Measurements from ENCODE around the gene IL4I1.
A peak's percentile ranks its signal among the peaks of the same experiment; 100 is the strongest.

Gene IL4I1

GRCh38 chr19:49851456-49852259 lies 45.0 kb downstream of the IL4I1 start:
- H2AFZ ChIP-seq (ENCODE audit: low read length) = peak overlapping the region; percentile 96
- H3K4me2 ChIP-seq (ENCODE audit: insufficient read depth, low read length, poor library complexity, severe bottlenecking) = peak overlapping the region; percentile 82
- H3K9ac ChIP-seq (ENCODE audit: low read depth, low read length, poor library complexity) = peak overlapping the region; percentile 94
- no peak overlapping the region for H3K4ac ChIP-seq (ENCODE audit: low read length)
- peak overlapping the region; percentile 94 for H3K23ac ChIP-seq (ENCODE audit: low read depth, low read length, poor library complexity)
- no peak overlapping the region for H4K91ac ChIP-seq (ENCODE audit: low read depth, low read length, poor library complexity)
- peak overlapping the region; percentile 93 for H2AK5ac ChIP-seq (ENCODE audit: low read depth, low read length)
- peaks cover 23% of the 10 kb centered on the region for H3K79me1 ChIP-seq (ENCODE audit: low read depth, low read length)
- H3K4me1 ChIP-seq (ENCODE audit: control insufficient read depth in 2 of 2, insufficient read depth in 1 of 2, low read depth in 1 of 2, low read length in 2 of 2) = peaks cover 11 to 17% of the 10 kb centered on the region in 2 donors
- H3K9me3 ChIP-seq (replicated peaks in 1 of 2; ENCODE audit: control insufficient read depth in 2 of 2, insufficient read depth in 1 of 2, low read depth in 1 of 2, low read length in 2 of 2) = peaks cover 6 to 13% of the 10 kb centered on the region in 2 donors
- H3K18ac ChIP-seq (ENCODE audit: low read length) = peak overlapping the region; percentile 93
- H4K8ac ChIP-seq (ENCODE audit: low read depth, low read length) = no peak overlapping the region
- peak overlapping the region; percentile 98 for H3K27ac ChIP-seq (replicated peaks; ENCODE audit: low read length)
- peak overlapping the region; percentile 63 for H2BK15ac ChIP-seq (ENCODE audit: low read length)
- WGBS, 2 donors (ENCODE audit: extremely low coverage in 2 of 2, insufficient read length in 2 of 2, insufficient replicate concordance in 1 of 2) = no CpG with 5 or more reads among the region's 78 CpGs
- no peak overlapping the region for H2BK12ac ChIP-seq (ENCODE audit: low read length)
- no peaks in the 10 kb centered on the region for H3K27me3 ChIP-seq (ENCODE audit: control insufficient read depth in 3 of 3, insufficient read depth in 3 of 3, low read depth in 1 of 3, low read length in 3 of 3)
- H2BK120ac ChIP-seq (ENCODE audit: low read depth, low read length) = no peak overlapping the region
- no peak for DNase-seq (ENCODE audit: low spot score)
- H3K14ac ChIP-seq (ENCODE audit: low read length) = peak overlapping the region; percentile 59
- peak overlapping the region; percentile 96 for H2BK5ac ChIP-seq (ENCODE audit: low read length)
- H3K36me3 ChIP-seq (replicated peaks in 1 of 2; ENCODE audit: control insufficient read depth in 2 of 2, insufficient read depth in 2 of 2, low read length in 2 of 2) = peaks cover 37 to 76% of the 10 kb centered on the region in 2 donors
- peak overlapping the region; percentile 85 to 92 for H3K4me3 ChIP-seq (ENCODE audit: low read length in 2 of 2)

DNA sequence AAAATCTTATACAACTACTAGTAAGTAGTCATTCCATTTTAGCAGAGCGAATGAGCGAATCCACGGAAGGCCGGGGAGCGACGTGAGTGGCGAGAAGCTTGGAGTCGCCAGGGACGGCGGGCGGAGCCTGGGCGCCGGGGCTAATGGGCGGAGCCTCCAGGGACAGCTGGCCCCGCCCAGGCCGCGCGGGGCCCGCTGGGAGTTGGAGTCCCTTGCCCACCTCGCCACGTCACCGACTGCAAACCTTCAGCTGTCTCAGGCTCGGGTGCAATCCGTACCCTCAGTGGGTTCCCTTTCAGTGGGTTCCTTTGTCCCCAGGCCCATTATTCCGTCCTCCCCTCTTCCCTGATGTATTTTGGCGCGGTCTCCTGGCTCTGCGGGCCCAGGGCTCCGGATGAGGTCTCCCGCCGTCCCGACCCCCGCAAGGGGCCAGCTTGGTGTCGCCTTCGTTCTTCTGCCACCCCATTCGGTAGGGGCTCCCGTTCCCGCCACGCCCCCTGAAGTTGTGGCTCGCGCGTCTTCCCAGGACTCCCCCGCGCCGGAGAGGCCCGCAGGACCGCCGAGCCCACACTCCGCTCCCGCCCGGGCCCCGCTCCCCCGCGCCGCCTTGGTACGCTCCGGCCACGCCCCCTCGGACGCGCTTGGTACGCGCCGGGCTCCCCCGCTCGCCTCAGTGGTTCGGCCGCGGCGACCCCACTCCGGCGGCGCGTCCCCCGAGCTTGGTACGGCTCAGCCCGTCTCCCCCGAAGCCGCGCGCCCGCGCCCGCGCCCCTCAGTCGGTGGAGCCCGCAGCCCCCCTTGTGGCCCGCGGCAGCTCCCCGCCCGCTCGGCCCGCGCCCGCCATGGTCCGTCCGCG lies 46.0 kb downstream of the IL4I1 start, which contains the start of gene PTOV1:
TSS of gene PTOV1 (plus strand) at position 673 of the 856 bp plus-strand sequence.
- peak within 1 kb of the TSS; percentile 85 to 92 for H3K4me3 ChIP-seq (ENCODE audit: low read length in 2 of 2)
- peak within 1 kb of the TSS; percentile 82 for H3K4me2 ChIP-seq (ENCODE audit: insufficient read depth, low read length, poor library complexity, severe bottlenecking)
- peaks cover 16% of the 10 kb centered on the region for H3K79me1 ChIP-seq (ENCODE audit: low read depth, low read length)
- H3K36me3 ChIP-seq (replicated peaks in 1 of 2; ENCODE audit: control insufficient read depth in 2 of 2, insufficient read depth in 2 of 2, low read length in 2 of 2) = peaks cover 28 to 71% of the 10 kb centered on the region in 2 donors
- no peak within 1 kb of the TSS for H4K8ac ChIP-seq (ENCODE audit: low read depth, low read length)
- WGBS, 2 donors (ENCODE audit: extremely low coverage in 2 of 2, insufficient read length in 2 of 2, insufficient replicate concordance in 1 of 2) = no CpG with 5 or more reads among the region's 98 CpGs
- H2BK15ac ChIP-seq (ENCODE audit: low read length) = peak within 1 kb of the TSS; percentile 63
- H4K91ac ChIP-seq (ENCODE audit: low read depth, low read length, poor library complexity) = no peak within 1 kb of the TSS
- peaks cover 11 to 17% of the 10 kb centered on the region in 2 donors for H3K4me1 ChIP-seq (ENCODE audit: control insufficient read depth in 2 of 2, insufficient read depth in 1 of 2, low read depth in 1 of 2, low read length in 2 of 2)
- H3K23ac ChIP-seq (ENCODE audit: low read depth, low read length, poor library complexity) = peak within 1 kb of the TSS; percentile 94
- H3K9me3 ChIP-seq (replicated peaks in 1 of 2; ENCODE audit: control insufficient read depth in 2 of 2, insufficient read depth in 1 of 2, low read depth in 1 of 2, low read length in 2 of 2) = peaks cover 6 to 13% of the 10 kb centered on the region in 2 donors
- H2BK12ac ChIP-seq (ENCODE audit: low read length) = no peak within 1 kb of the TSS
- no peak within 1 kb of the TSS for H2BK120ac ChIP-seq (ENCODE audit: low read depth, low read length)
- peak within 1 kb of the TSS; percentile 93 for H3K18ac ChIP-seq (ENCODE audit: low read length)
- no peak within 1 kb of the TSS for H3K4ac ChIP-seq (ENCODE audit: low read length)
- H3K27ac ChIP-seq (replicated peaks; ENCODE audit: low read length) = peak within 1 kb of the TSS; percentile 98
- H2AK5ac ChIP-seq (ENCODE audit: low read depth, low read length) = peak within 1 kb of the TSS; percentile 93
- peak within 1 kb of the TSS; percentile 96 for H2BK5ac ChIP-seq (ENCODE audit: low read length)
- peak within 1 kb of the TSS; percentile 94 for H3K9ac ChIP-seq (ENCODE audit: low read depth, low read length, poor library complexity)
- DNase-seq (ENCODE audit: low spot score) = peak; percentile 92
- no peaks in the 10 kb centered on the region for H3K27me3 ChIP-seq (ENCODE audit: control insufficient read depth in 3 of 3, insufficient read depth in 3 of 3, low read depth in 1 of 3, low read length in 3 of 3)
- peak within 1 kb of the TSS; percentile 59 for H3K14ac ChIP-seq (ENCODE audit: low read length)
- H2AFZ ChIP-seq (ENCODE audit: low read length) = peak within 1 kb of the TSS; percentile 96

- Histone ChIP-seq H3K4me1 (ENCODE audit: control insufficient read depth in 2 of 2, insufficient read depth in 1 of 2, low read depth in 1 of 2, low read length in 2 of 2) (peaks cover 11 to 17% of the 10 kb centered on the region in 2 donors), H2BK120ac (ENCODE audit: low read depth, low read length) (no peak overlapping the region), H2BK12ac (ENCODE audit: low read length) (no peak overlapping the region), H4K91ac (ENCODE audit: low read depth, low read length, poor library complexity) (no peak overlapping the region), H3K36me3 (replicated peaks in 1 of 2; ENCODE audit: control insufficient read depth in 2 of 2, insufficient read depth in 2 of 2, low read length in 2 of 2) (peaks cover 23 to 66% of the 10 kb centered on the region in 2 donors), H3K4me2 (ENCODE audit: insufficient read depth, low read length, poor library complexity, severe bottlenecking) (peak overlapping the region; percentile 58), H4K8ac (ENCODE audit: low read depth, low read length) (no peak overlapping the region), H3K4me3 (ENCODE audit: low read length in 2 of 2) (peak overlapping the region; percentile 65 to 85), H3K27me3 (ENCODE audit: control insufficient read depth in 3 of 3, insufficient read depth in 3 of 3, low read depth in 1 of 3, low read length in 3 of 3) (no peaks in the 10 kb centered on the region), H3K23ac (ENCODE audit: low read depth, low read length, poor library complexity) (no peak overlapping the region), H3K9ac (ENCODE audit: low read depth, low read length, poor library complexity) (no peak overlapping the region), H3K79me1 (ENCODE audit: low read depth, low read length) (peaks cover 12% of the 10 kb centered on the region), H3K4ac (ENCODE audit: low read length) (no peak overlapping the region), H2BK5ac (ENCODE audit: low read length) (no peak overlapping the region), H3K14ac (ENCODE audit: low read length) (no peak overlapping the region), H2AFZ (ENCODE audit: low read length) (peak overlapping the region; percentile 96), H3K18ac (ENCODE audit: low read length) (no peak overlapping the region), H3K9me3 (replicated peaks in 1 of 2; ENCODE audit: control insufficient read depth in 2 of 2, insufficient read depth in 1 of 2, low read depth in 1 of 2, low read length in 2 of 2) (peaks cover 6 to 13% of the 10 kb centered on the region in 2 donors), H2AK5ac (ENCODE audit: low read depth, low read length) (no peak overlapping the region), H2BK15ac (ENCODE audit: low read length) (no peak overlapping the region), H3K27ac (replicated peaks; ENCODE audit: low read length) (peak overlapping the region; percentile 28)
- no CpG with 5 or more reads among the region's 12 CpGs for WGBS, 2 donors (ENCODE audit: extremely low coverage in 2 of 2, insufficient read length in 2 of 2, insufficient replicate concordance in 1 of 2)
- DNase-seq (ENCODE audit: low spot score) = no peak
Observed at GRCh38 chr19:49850221-49850486, 46.5 kb downstream of the IL4I1 start.
